ENCODE data around the gene CCDC51. TPM values are rescaled to one million over a fixed set of nuclear protein-coding genes. Genes with fewer than 3 reads are reported as not detected.

Gene CCDC51
- total RNA-seq, 1 experiment from 2014 or later: 59.5 TPM

- intact Hi-C loops (cut with micrococcal nuclease; ENCODE audit: unreplicated experiment): no loop called here
- H3K9me3 Mint-ChIP-seq (ENCODE audit: unreplicated experiment): no peaks in the 10 kb centered on the region
- no peak overlapping the region for H3K4me3 Mint-ChIP-seq (ENCODE audit: unreplicated experiment)
- H3K4me1 ChIP-seq: peaks cover 23% of the 10 kb centered on the region
- H3K9me3 ChIP-seq: no peaks in the 10 kb centered on the region
- ChIA-PET POLR2A (no interaction called here), CTCF (interaction anchor here (0.6 to 2.2 kb wide), 4 partner anchors 10 to 23 kb away, joined by 3 to 21 read pairs (median 5); no protein-coding TSS in a partner anchor)
- no peaks in the 10 kb centered on the region for H3K27me3 Mint-ChIP-seq (ENCODE audit: insufficient read depth, unreplicated experiment)
- no peak for TF ChIP-seq CTCF (IDR thresholded peaks at IDR 0.05; ENCODE audit: insufficient read depth in 1 of 2, low read depth in 1 of 2, low read length in 1 of 2, severe bottlenecking in 1 of 2, unreplicated experiment in 1 of 2)
- no peak overlapping the region for H3K4me3 ChIP-seq (ENCODE audit: low read depth, low read length)
- no peaks in the 10 kb centered on the region for H3K27me3 ChIP-seq (replicated peaks; ENCODE audit: control insufficient read depth, insufficient read depth, low read length)
- no peak overlapping the region for H3K27ac Mint-ChIP-seq (ENCODE audit: unreplicated experiment)
- peaks cover 64% of the 10 kb centered on the region for H3K36me3 Mint-ChIP-seq (ENCODE audit: insufficient read depth, unreplicated experiment)
- peaks cover 34% of the 10 kb centered on the region for H3K4me1 Mint-ChIP-seq (ENCODE audit: low read depth, unreplicated experiment)
- no peak for DNase-seq
- H3K36me3 ChIP-seq (ENCODE audit: control insufficient read depth, insufficient read depth, low read length): peaks cover 13% of the 10 kb centered on the region
- BruUV-seq (replicated peaks): no TSS peak
Observed at GRCh38 chr3:48423883-48424695, 15.8 kb downstream of the CCDC51 start.

- DNase-seq: no peak
- H3K27me3 Mint-ChIP-seq (ENCODE audit: insufficient read depth, unreplicated experiment): no peaks in the 10 kb centered on the region
- no peaks in the 10 kb centered on the region for H3K9me3 Mint-ChIP-seq (ENCODE audit: unreplicated experiment)
- no peak for TF ChIP-seq CTCF (IDR thresholded peaks at IDR 0.05; ENCODE audit: insufficient read depth in 1 of 2, low read depth in 1 of 2, low read length in 1 of 2, severe bottlenecking in 1 of 2, unreplicated experiment in 1 of 2)
- peaks cover 14% of the 10 kb centered on the region for H3K36me3 ChIP-seq (ENCODE audit: control insufficient read depth, insufficient read depth, low read length)
- H3K4me3 ChIP-seq (ENCODE audit: low read depth, low read length): no peak overlapping the region
- no peaks in the 10 kb centered on the region for H3K27me3 ChIP-seq (replicated peaks; ENCODE audit: control insufficient read depth, insufficient read depth, low read length)
- intact Hi-C loops (cut with micrococcal nuclease; ENCODE audit: unreplicated experiment): no loop called here
- no peak overlapping the region for H3K4me3 Mint-ChIP-seq (ENCODE audit: unreplicated experiment)
- H3K4me1 ChIP-seq: peaks cover 23% of the 10 kb centered on the region
- peaks cover 68% of the 10 kb centered on the region for H3K36me3 Mint-ChIP-seq (ENCODE audit: insufficient read depth, unreplicated experiment)
- no TSS peak for BruUV-seq (replicated peaks)
- POLR2A ChIA-PET: no interaction called here
- H3K27ac Mint-ChIP-seq (ENCODE audit: unreplicated experiment): no peak overlapping the region
- CTCF ChIA-PET: interaction anchor here (1.2 to 2.2 kb wide), 3 partner anchors 10 to 22 kb away, joined by 3 to 21 read pairs (median 7); no protein-coding TSS in a partner anchor
- H3K9me3 ChIP-seq: no peaks in the 10 kb centered on the region
- H3K4me1 Mint-ChIP-seq (ENCODE audit: low read depth, unreplicated experiment): peaks cover 33% of the 10 kb centered on the region
Observed at GRCh38 chr3:48423241-48423882, 16.6 kb downstream of the CCDC51 start.

- CTCF ChIA-PET: interaction anchor here (0.7 to 2.2 kb wide), 4 partner anchors 11 to 234 kb away, joined by 3 to 21 read pairs (median 5); no protein-coding TSS in a partner anchor
- POLR2A ChIA-PET: interaction anchor here (1.0 kb wide), 1 partner anchor 11 kb away, joined by 4 read pairs; no protein-coding TSS in a partner anchor
Observed at GRCh38 chr3:48422681-48423080, 17.2 kb downstream of the CCDC51 start.

More at GRCh38 chr3:48422681-48423080, 17.2 kb downstream of the CCDC51 start:
- H3K4me1 Mint-ChIP-seq (ENCODE audit: low read depth, unreplicated experiment): peaks cover 26% of the 10 kb centered on the region
- DNase-seq: no peak
- no peaks in the 10 kb centered on the region for H3K27me3 Mint-ChIP-seq (ENCODE audit: insufficient read depth, unreplicated experiment)
- no peak overlapping the region for H3K4me3 Mint-ChIP-seq (ENCODE audit: unreplicated experiment)
- no peak overlapping the region for H3K27ac Mint-ChIP-seq (ENCODE audit: unreplicated experiment)
- no peaks in the 10 kb centered on the region for H3K9me3 Mint-ChIP-seq (ENCODE audit: unreplicated experiment)
- TF ChIP-seq CTCF (IDR thresholded peaks at IDR 0.05; ENCODE audit: insufficient read depth in 1 of 2, low read depth in 1 of 2, low read length in 1 of 2, severe bottlenecking in 1 of 2, unreplicated experiment in 1 of 2): no peak
- no peaks in the 10 kb centered on the region for H3K9me3 ChIP-seq
- peaks cover 14% of the 10 kb centered on the region for H3K36me3 ChIP-seq (ENCODE audit: control insufficient read depth, insufficient read depth, low read length)
- H3K4me1 ChIP-seq: peaks cover 16% of the 10 kb centered on the region
- no TSS peak for BruUV-seq (replicated peaks)
- no peak overlapping the region for H3K4me3 ChIP-seq (ENCODE audit: low read depth, low read length)
- H3K27me3 ChIP-seq (replicated peaks; ENCODE audit: control insufficient read depth, insufficient read depth, low read length): no peaks in the 10 kb centered on the region
- intact Hi-C loops (cut with micrococcal nuclease; ENCODE audit: unreplicated experiment): no loop called here
- peaks cover 68% of the 10 kb centered on the region for H3K36me3 Mint-ChIP-seq (ENCODE audit: insufficient read depth, unreplicated experiment)
